ENCODE measurements around the gene DPY19L3. TPM values are rescaled to one million over a fixed set of nuclear protein-coding genes. Genes with fewer than 3 reads are reported as not detected.

The DPY19L3 gene
- total and polyA plus RNA-seq, 2 donors (not counting 1 experiment from before 2014, with no cell fraction given) = 14.0 to 40.0 TPM

DNA sequence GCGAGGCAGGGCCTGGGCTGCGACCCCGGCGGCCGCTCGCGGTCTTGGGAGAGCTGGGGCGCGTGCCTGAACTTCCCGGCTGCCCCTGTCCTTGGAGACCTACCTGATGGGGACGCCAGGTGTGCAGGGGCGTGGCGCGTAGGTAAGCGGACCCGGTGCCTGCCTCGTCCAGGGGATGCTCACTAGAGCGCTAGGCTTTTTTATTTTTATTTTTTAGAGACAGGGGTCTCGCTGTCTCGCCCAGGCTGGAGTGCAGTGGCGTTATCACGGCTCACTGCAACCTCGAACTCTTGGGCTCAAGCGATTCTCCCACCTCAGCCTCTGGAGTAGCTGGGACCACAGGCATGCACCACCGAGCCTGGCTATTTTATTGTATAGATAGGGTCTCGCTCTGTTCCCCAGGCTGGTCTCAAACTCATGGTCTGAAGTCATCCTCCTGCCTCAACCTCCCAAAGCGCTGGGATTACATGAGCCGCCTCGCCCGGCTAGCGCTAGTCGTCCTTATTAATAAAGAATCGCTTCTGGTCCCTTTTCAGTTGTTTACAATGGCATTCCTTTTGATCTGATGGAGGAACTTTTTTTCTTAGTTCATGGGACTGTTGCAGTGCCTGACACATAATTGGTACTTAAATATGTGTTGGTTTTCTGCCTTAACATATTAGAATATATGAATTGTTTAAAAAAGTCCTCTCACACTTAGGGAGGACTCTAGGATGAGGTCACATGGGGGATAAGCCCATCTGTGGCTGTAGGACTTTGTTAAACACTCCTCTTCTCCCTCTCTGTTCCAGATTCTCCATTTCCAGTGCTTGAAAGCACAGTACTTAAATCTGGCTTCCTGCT is 812 bp downstream of the DPY19L3 start:
- ChIA-PET CTCF (interaction anchor here (1.4 kb wide), 1 partner anchor 16 kb away, joined by 3 read pairs; no protein-coding TSS in a partner anchor), POLR2A (interaction anchor here (0.7 to 1.5 kb wide), 4 partner anchors 8 to 771 kb away, joined by 3 to 5 read pairs (median 4); partner anchors contain the start of genes ANKRD27, PDCD5 and RGS9BP)
- H3K27me3 ChIP-seq (replicated peaks in 1 of 4; ENCODE audit: control extremely low read depth in 1 of 4, control insufficient read depth in 3 of 4, insufficient read depth in 4 of 4, low read length in 3 of 4) = no peaks in the 10 kb centered on the region
- H3K9ac ChIP-seq (ENCODE audit: low read length) = peak overlapping the region; percentile 90
- H3K9me3 Mint-ChIP-seq (ENCODE audit: insufficient read depth) = no peaks in the 10 kb centered on the region
- H3K9me3 ChIP-seq (ENCODE audit: control extremely low read depth in 1 of 3, control insufficient read depth in 2 of 3, insufficient read depth in 1 of 3, low read length in 2 of 3) = no peaks in the 10 kb centered on the region
- peaks cover 10 to 16% of the 10 kb centered on the region in 2 experiments for H3K36me3 ChIP-seq (replicated peaks in 1 of 2; ENCODE audit: control extremely low read depth in 1 of 2, control insufficient read depth in 1 of 2, extremely low read depth in 1 of 2, insufficient read depth in 2 of 2, low read length in 1 of 2)
- DNase-seq = no peak
- TF ChIP-seq EZH2 (IDR thresholded peaks at IDR 0.05; ENCODE audit: borderline replicate concordance, insufficient read depth, low read depth, low read length, poor library complexity, severe bottlenecking) (no peak), CTCF (IDR thresholded peaks at IDR 0.05) (no peak)
- intact Hi-C loops (cut with micrococcal nuclease) = loop anchor here (5.0 kb wide), 1 partner anchor 566 kb away; the partner anchor contains the start of genes CEP89 and FAAP24
- ATAC-seq (ENCODE audit: low read depth) = no peak
- 19% methylated on average over 31 of the region's 33 CpGs for WGBS (ENCODE audit: insufficient coverage)
- H2AFZ ChIP-seq (ENCODE audit: insufficient read depth, low read depth, low read length, poor library complexity, severe bottlenecking) = peak overlapping the region; percentile 89
- peaks cover 11 to 19% of the 10 kb centered on the region in 2 donors for H3K4me1 ChIP-seq (ENCODE audit: control insufficient read depth in 2 of 2, insufficient read depth in 2 of 2, low read length in 2 of 2)
- peak overlapping the region; percentile 52 to 89 (median 80) for H3K4me3 ChIP-seq (ENCODE audit: control extremely low read depth in 1 of 5, extremely low read depth in 1 of 5, insufficient read depth in 1 of 5, low read depth in 2 of 5, low read length in 4 of 5)
- peak overlapping the region; percentile 88 for H3K4me3 Mint-ChIP-seq
- peak overlapping the region; percentile 93 for H3K4me2 ChIP-seq (replicated peaks; ENCODE audit: low read depth, low read length, poor library complexity, severe bottlenecking)
- H4K20me1 ChIP-seq (ENCODE audit: control insufficient read depth, insufficient read depth, low read length, poor library complexity, severe bottlenecking) = no peaks in the 10 kb centered on the region
- H3K27ac Mint-ChIP-seq = peak overlapping the region; percentile 88
- H3K79me2 ChIP-seq (ENCODE audit: control insufficient read depth, insufficient read depth, low read length) = no peaks in the 10 kb centered on the region
- peak overlapping the region in 1 of 2 donors; percentile 93 for H3K27ac ChIP-seq (ENCODE audit: low read length in 2 of 2)
- H3K4me1 Mint-ChIP-seq = peaks cover 15% of the 10 kb centered on the region
- H3K27me3 Mint-ChIP-seq = no peaks in the 10 kb centered on the region

Data from B cell (primary cell).